Mesenchymal stem cell (in vitro differentiated cells and primary cell): Measurements from ENCODE around the gene PPP5C.

Source experiments
- DNase-seq: peaks from one replicate; pipeline ENCODE4 v3.0.0-alpha.2; 2013
- H2AFZ ChIP-seq: one replicate; pipeline ENCODE4 v1.6.1; 2013; ENCODE audit warnings: low read depth, mild to moderate bottlenecking, control low read depth, inconsistent platforms, low read length, moderate library complexity
- H2AK5ac ChIP-seq: 2 replicates; pipeline ENCODE4 v1.6.1; 2013; ENCODE audit warnings: low read length, moderate library complexity, mild to moderate bottlenecking, inconsistent platforms; ENCODE audit not compliant: severe bottlenecking
- H2BK120ac ChIP-seq: one replicate; pipeline ENCODE4 v1.6.1; 2013; ENCODE audit warnings: low read depth, mild to moderate bottlenecking, inconsistent platforms, low read length, moderate library complexity
- H2BK12ac ChIP-seq, 2 experiments: one replicate each; pipeline ENCODE4 v1.6.1; 2013; ENCODE audit warnings: inconsistent platforms in 2 of 2, low read length in 2 of 2, mild to moderate bottlenecking in 2 of 2, moderate library complexity in 2 of 2, control low read depth in 1 of 2
- H2BK15ac ChIP-seq: one replicate; pipeline ENCODE4 v1.6.1; 2013; ENCODE audit warnings: mild to moderate bottlenecking, low read depth, inconsistent platforms; ENCODE audit not compliant: poor library complexity, severe bottlenecking
- H2BK5ac ChIP-seq: 2 replicates; pipeline ENCODE4 v1.6.1; 2013; ENCODE audit warnings: low read depth, mild to moderate bottlenecking, low read length, control low read depth, inconsistent platforms; ENCODE audit not compliant: poor library complexity, severe bottlenecking
- H3K14ac ChIP-seq, 2 experiments: one replicate each; pipeline ENCODE4 v1.6.1; 2013; ENCODE audit warnings: inconsistent platforms in 2 of 2, low read length in 2 of 2, control low read depth in 1 of 2, mild to moderate bottlenecking in 1 of 2, moderate library complexity in 1 of 2
- H3K18ac ChIP-seq, 2 experiments: one replicate each; pipeline ENCODE4 v1.6.1; 2013; ENCODE audit warnings: inconsistent platforms in 2 of 2, low read length in 2 of 2, control low read depth in 1 of 2, low read depth in 1 of 2, mild to moderate bottlenecking in 1 of 2
- H3K23ac ChIP-seq, 2 experiments: one replicate each; pipeline ENCODE4 v1.6.1; 2013; ENCODE audit warnings: inconsistent platforms in 2 of 2, low read length in 2 of 2, mild to moderate bottlenecking in 2 of 2, moderate library complexity in 2 of 2, control low read depth in 1 of 2
- H3K27ac ChIP-seq: 2 replicates; pipeline ENCODE4 v1.5.1; 2013; ENCODE audit warnings: mild to moderate bottlenecking, moderate library complexity, low read length, control low read depth, inconsistent platforms; ENCODE audit not compliant: poor library complexity, severe bottlenecking
- H3K27me3 ChIP-seq, 2 experiments: 2 replicates each; pipeline versions ENCODE4 v1.6.1 to v1.7.0; 2013; ENCODE audit warnings: low read length in 2 of 2, mild to moderate bottlenecking in 2 of 2, moderate library complexity in 2 of 2, control low read depth in 1 of 2, inconsistent platforms in 1 of 2; ENCODE audit not compliant: control insufficient read depth in 1 of 2, insufficient read depth in 1 of 2
- H3K36me3 ChIP-seq, 2 experiments: 2 replicates each; pipeline versions ENCODE4 v1.6.1 to v1.7.0; 2013; ENCODE audit warnings: low read length in 2 of 2, control low read depth in 1 of 2, inconsistent platforms in 1 of 2, low read depth in 1 of 2, mild to moderate bottlenecking in 1 of 2; ENCODE audit not compliant: insufficient read depth in 2 of 2, control insufficient read depth in 1 of 2
- H3K4ac ChIP-seq, 2 experiments: one replicate each; pipeline ENCODE4 v1.6.1; 2013; ENCODE audit warnings: inconsistent platforms in 2 of 2, low read length in 2 of 2, mild to moderate bottlenecking in 2 of 2, moderate library complexity in 2 of 2, control low read depth in 1 of 2, low read depth in 1 of 2
- H3K4me1 ChIP-seq: 2 replicates; pipeline ENCODE4 v1.6.1; 2013; ENCODE audit warnings: low read depth, low read length, control low read depth; ENCODE audit not compliant: control insufficient read depth, insufficient read depth
- H3K4me2 ChIP-seq: 2 replicates; pipeline ENCODE4 v1.6.1; 2013; ENCODE audit warnings: low read length, mild to moderate bottlenecking, inconsistent platforms; ENCODE audit not compliant: poor library complexity, severe bottlenecking
- H3K4me3 ChIP-seq, 2 experiments: 2 replicates each; pipeline versions ENCODE4 v1.5.1 to v1.7.0; 2013; ENCODE audit warnings: low read length in 2 of 2, mild to moderate bottlenecking in 2 of 2, control low read depth in 1 of 2, low read depth in 1 of 2; ENCODE audit not compliant: insufficient read depth in 1 of 2
- H3K79me1 ChIP-seq: replicated peaks from 2 replicates; pipeline ENCODE4 v1.6.1; 2013; ENCODE audit warnings: mild to moderate bottlenecking, control low read depth, low read length, inconsistent platforms; ENCODE audit not compliant: poor library complexity, severe bottlenecking
- H3K9ac ChIP-seq: 2 replicates; pipeline ENCODE4 v1.7.0; 2013; ENCODE audit warnings: mild to moderate bottlenecking, low read length, moderate library complexity
- H3K9me3 ChIP-seq: 2 replicates; pipeline ENCODE4 v1.7.0; 2013; ENCODE audit warnings: mild to moderate bottlenecking, low read length; ENCODE audit not compliant: control insufficient read depth
- H4K8ac ChIP-seq: one replicate; pipeline ENCODE4 v1.6.1; 2013; ENCODE audit warnings: inconsistent platforms, mild to moderate bottlenecking, low read length, moderate library complexity
- H4K91ac ChIP-seq: one replicate; pipeline ENCODE4 v1.6.1; 2013; ENCODE audit warnings: mild to moderate bottlenecking, low read length, inconsistent platforms
- WGBS: methylation state at CpG from one replicate; pipeline ENCODE4 v1.1.7; 2013; ENCODE audit warnings: mixed read lengths; 5-methylcytosine and 5-hydroxymethylcytosine counted together

Gene PPP5C

DNA sequence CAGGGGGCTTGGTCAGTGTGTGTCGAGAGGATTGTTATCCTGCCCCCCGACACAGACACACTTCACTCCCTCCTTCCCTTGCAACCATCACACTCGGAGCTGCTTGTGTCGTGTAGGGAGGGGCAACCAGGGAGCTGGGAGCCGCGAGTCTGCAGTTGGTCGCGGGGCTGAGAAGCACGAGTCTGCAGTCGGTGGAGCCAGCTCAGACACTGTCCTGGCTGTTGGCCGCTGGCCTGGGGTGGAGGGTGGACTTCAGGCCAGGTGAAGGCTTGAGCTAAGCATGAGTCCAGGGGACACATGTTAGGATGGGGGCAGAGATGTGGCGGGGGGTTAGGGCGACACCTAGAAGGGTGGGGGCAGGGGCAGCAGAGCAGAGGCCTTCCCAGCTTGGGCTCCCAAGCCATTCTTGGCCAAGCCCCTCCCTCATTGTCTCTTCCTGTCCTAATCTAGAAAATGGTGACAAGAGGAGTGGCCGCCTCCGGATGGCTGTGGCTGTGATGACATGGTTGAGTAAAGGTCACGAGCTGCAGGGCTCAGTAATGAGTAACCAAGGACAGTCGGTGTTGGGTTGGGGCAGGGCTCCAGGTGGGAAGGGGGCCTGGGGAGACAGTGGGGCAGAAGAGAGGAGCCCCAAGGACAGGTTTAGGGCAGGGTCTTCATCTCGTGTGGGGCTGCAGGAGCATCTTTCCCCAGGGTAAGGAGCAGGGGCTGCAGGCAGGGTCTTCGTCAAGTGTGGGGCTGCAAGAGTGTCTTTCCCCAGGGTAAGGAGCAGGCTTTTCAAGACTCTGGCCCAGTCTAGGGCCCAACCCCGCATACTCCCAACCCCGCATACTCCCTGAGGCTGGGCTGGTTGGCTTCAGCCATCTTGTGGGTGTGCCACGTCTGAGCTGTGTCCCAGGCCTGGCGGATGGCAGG lies 8.6 kb downstream of the PPP5C start:
- Histone ChIP-seq H3K14ac (no peak overlapping the region), H3K36me3 (peaks cover 46 to 51% of the 10 kb centered on the region in 2 experiments), H3K27me3 (no peaks in the 10 kb centered on the region), H2BK5ac (no peak overlapping the region), H4K91ac (no peak overlapping the region), H2BK120ac (no peak overlapping the region), H3K4me3 (no peak overlapping the region), H3K27ac (no peak overlapping the region), H2BK15ac (no peak overlapping the region), H3K79me1 (peaks cover 40% of the 10 kb centered on the region), H2BK12ac (no peak overlapping the region), H3K9me3 (no peaks in the 10 kb centered on the region), H3K9ac (no peak overlapping the region), H4K8ac (no peak overlapping the region), H2AK5ac (no peak overlapping the region), H2AFZ (no peak overlapping the region), H3K4me2 (no peak overlapping the region), H3K23ac (no peak overlapping the region), H3K4ac (no peak overlapping the region), H3K4me1 (peaks cover 46% of the 10 kb centered on the region), H3K18ac (no peak overlapping the region)
- DNase-seq: no peak
- WGBS: 82% methylated on average over 21 of the region's 23 CpGs

DNA sequence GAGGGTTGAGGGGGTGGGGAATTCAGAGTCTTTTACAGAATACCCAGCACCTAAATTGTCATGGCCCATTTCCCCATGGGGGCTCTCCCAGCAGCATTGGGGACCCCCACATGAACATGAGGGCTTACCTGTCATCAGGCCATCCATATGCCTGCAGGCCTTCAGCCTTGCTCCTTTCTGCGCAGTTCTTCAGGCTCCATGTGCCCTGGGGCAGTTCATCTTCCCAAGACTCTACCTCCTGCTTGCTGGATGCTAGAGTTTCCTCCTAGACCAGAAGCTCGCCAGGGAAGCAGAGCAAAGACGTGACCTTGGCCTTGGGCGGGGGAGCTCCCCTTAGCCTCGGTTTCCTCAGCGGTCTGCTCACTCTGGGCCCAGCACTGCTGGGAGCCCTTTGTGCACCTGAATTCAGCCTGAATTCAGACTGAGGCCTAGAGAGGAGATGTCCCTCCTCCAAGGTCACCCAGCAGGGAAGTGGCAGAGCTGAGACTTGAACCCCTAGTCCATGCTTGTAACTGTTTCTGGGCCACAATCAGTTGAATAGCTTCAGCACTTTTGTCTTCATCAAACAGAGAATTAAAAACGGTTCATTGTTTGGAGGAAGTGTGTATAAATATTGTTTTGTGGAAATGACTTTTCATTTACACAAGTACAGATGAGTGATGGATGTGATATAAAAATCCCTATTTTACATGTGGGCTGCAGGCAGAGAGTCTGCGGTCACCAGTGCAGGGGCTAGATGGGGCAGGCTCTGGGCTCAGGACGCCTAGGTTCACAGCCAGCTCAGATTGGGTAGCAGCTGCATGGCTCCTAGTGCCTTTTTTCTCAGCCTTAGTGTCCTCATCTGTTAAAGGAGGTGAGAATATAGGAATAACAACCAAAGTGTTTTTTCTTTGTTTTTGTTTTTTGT lies 9.5 kb downstream of the PPP5C start:
- H2BK5ac ChIP-seq: no peak overlapping the region
- H2AK5ac ChIP-seq: no peak overlapping the region
- H2BK12ac ChIP-seq: peak overlapping the region in 1 of 2 experiments; percentile 23
- H2BK15ac ChIP-seq: no peak overlapping the region
- H3K36me3 ChIP-seq: peaks cover 46 to 55% of the 10 kb centered on the region in 2 experiments
- no peak overlapping the region for H3K18ac ChIP-seq
- H2AFZ ChIP-seq: no peak overlapping the region
- H3K4me3 ChIP-seq: no peak overlapping the region
- H3K4me2 ChIP-seq: no peak overlapping the region
- no peak overlapping the region for H2BK120ac ChIP-seq
- H3K4me1 ChIP-seq: peaks cover 37% of the 10 kb centered on the region
- no peak overlapping the region for H3K9ac ChIP-seq
- H4K91ac ChIP-seq: no peak overlapping the region
- no peak overlapping the region for H3K14ac ChIP-seq
- no peak for DNase-seq
- H3K4ac ChIP-seq: no peak overlapping the region
- 97% methylated on average over 9 of the region's 9 CpGs for WGBS
- no peaks in the 10 kb centered on the region for H3K9me3 ChIP-seq
- peak overlapping the region; percentile 66 for H4K8ac ChIP-seq
- H3K27ac ChIP-seq: no peak overlapping the region
- H3K79me1 ChIP-seq: peaks cover 41% of the 10 kb centered on the region
- no peaks in the 10 kb centered on the region for H3K27me3 ChIP-seq
- H3K23ac ChIP-seq: peak overlapping the region in 1 of 2 experiments; percentile 18

DNA sequence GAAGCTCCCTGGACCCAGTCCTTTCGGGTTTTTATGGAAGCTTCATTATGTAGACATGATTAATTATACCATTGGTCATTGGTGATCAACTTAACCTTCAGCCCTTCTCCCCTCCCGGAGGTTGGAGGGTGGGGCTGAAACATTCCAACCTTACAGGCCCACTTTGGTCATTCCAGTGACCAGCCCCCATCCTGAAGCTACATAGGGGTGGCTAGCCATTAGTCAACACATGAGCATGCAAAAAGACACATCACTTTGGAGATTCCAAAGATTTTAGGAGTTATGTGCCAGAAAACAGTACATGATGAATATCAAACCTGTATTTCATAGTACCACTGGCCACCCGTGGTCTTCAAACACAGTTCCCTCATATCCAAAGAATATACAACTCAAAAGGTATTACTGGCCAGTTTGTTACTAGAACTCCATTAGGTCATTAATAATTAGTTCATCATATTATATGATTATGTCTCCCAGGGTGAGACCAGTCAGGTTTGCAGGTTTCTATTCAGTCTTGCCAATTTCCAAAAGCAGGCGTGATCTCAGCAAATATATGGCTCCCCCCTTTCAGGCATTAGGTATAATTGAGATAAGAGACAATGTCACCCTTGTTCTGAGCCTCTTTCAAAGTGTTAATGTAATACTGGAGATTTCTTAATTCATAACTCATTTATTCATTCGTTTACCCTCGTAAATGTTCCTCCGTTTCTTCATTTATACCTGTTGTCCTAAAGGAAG lies 11.1 kb downstream of the PPP5C start:
- H3K4me3 ChIP-seq: no peak overlapping the region
- no peak overlapping the region for H2AFZ ChIP-seq
- no peak for DNase-seq
- no peak overlapping the region for H4K91ac ChIP-seq
- H3K4me2 ChIP-seq: no peak overlapping the region
- H3K9me3 ChIP-seq: no peaks in the 10 kb centered on the region
- H3K18ac ChIP-seq: no peak overlapping the region
- H3K79me1 ChIP-seq: peaks cover 37% of the 10 kb centered on the region
- peaks cover 25% of the 10 kb centered on the region for H3K4me1 ChIP-seq
- H3K27me3 ChIP-seq: no peaks in the 10 kb centered on the region
- no peak overlapping the region for H3K23ac ChIP-seq
- no peak overlapping the region for H3K9ac ChIP-seq
- no peak overlapping the region for H3K4ac ChIP-seq
- no peak overlapping the region for H2BK5ac ChIP-seq
- WGBS: 75% methylated on average over 5 of the region's 7 CpGs
- peak overlapping the region; percentile 28 for H3K27ac ChIP-seq
- no peak overlapping the region for H2BK15ac ChIP-seq
- no peak overlapping the region for H4K8ac ChIP-seq
- H3K36me3 ChIP-seq: peaks cover 38 to 51% of the 10 kb centered on the region in 2 experiments
- no peak overlapping the region for H2AK5ac ChIP-seq
- H2BK120ac ChIP-seq: no peak overlapping the region
- no peak overlapping the region for H3K14ac ChIP-seq
- H2BK12ac ChIP-seq: no peak overlapping the region
